Testis (tissue), 3 donors: ENCODE measurements around the gene LHFPL3. TPM values are rescaled to one million over a fixed set of nuclear protein-coding genes. Genes with fewer than 3 reads are reported as not detected.

Source experiments
- DNase-seq: peaks from one replicate; pipeline ENCODE4 v3.0.0-alpha.2; 2019
- H3K27ac ChIP-seq, 2 donors: fragments of 200-600 bp; sonication (generic); one replicate each; pipeline ENCODE4 v1.5.1; 2019
- H3K27me3 ChIP-seq: fragments of 200-600 bp; sonication (generic); one replicate; pipeline ENCODE4 v1.5.1; 2019
- H3K36me3 ChIP-seq: fragments of 200-600 bp; sonication (generic); one replicate; pipeline ENCODE4 v1.5.1; 2017; ENCODE audit warnings: low read depth; ENCODE audit errors: missing control alignments
- H3K4me1 ChIP-seq: fragments of 200-600 bp; sonication (generic); one replicate; pipeline ENCODE4 v1.5.1; 2019
- H3K4me3 ChIP-seq, 2 donors: fragments of 200-600 bp; sonication (generic); one replicate each; pipeline ENCODE4 v1.5.1; 2017 to 2019
- H3K9me3 ChIP-seq: fragments of 200-600 bp; sonication (generic); one replicate; pipeline ENCODE4 v1.5.1; 2017
- POLR2A ChIP-seq: fragments of 450-650 bp; IDR thresholded peaks from one replicate; pipeline ENCODE4 v1.6.1; 2017; ENCODE audit warnings: antibody characterized with exemption, mild to moderate bottlenecking, moderate library complexity
- WGBS, 2 donors: methylation state at CpG; one replicate each; pipeline ENCODE4 v1.1.5; 2018; 5-methylcytosine and 5-hydroxymethylcytosine counted together
- intact Hi-C: fragments of 100-400 bp; cut with DNase I; formaldehyde crosslinking; loops from one replicate; pipeline ENCODE4 v1.15.1; 2023; ENCODE audit warnings: low total_unique reads
- polyA plus RNA-seq: library from polyadenylated mRNA; stranded (reverse); fragments of 350-450 nt; fragmentation: Illumina TruSeq; extraction: RNeasy Lipid Tissue Mini Kit (QIAGEN cat#74804); gene quantifications from one replicate; pipeline ENCODE4 v1.2.3, GENCODE V29; 2014; ENCODE audit warnings: low read depth, low replicate concordance; ENCODE audit not compliant: insufficient read depth
- total RNA-seq, 2 donors: library from RNA; depleted of rRNA; stranded (reverse); fragments of >200 nt; gene quantifications; one replicate each; pipeline ENCODE4 v1.2.3, GENCODE V29; 2016
- TF ChIP-seq, protein P1 (sequence below), 3 experiments: fragments of 450-650 bp in 2 of 3; fragments of 200-600 bp in 1 of 3; sonication (generic) in 1 of 3; IDR thresholded peaks; one replicate each; pipeline ENCODE4 v1.5.1; 2016 to 2019; ENCODE audit warnings: antibody characterized with exemption in 3 of 3, mild to moderate bottlenecking in 2 of 3, moderate library complexity in 1 of 3

Gene LHFPL3
- total and polyA plus RNA-seq, 3 donors from 2014 or later: 0.17 to 0.47 (median 0.19) TPM

DNA sequence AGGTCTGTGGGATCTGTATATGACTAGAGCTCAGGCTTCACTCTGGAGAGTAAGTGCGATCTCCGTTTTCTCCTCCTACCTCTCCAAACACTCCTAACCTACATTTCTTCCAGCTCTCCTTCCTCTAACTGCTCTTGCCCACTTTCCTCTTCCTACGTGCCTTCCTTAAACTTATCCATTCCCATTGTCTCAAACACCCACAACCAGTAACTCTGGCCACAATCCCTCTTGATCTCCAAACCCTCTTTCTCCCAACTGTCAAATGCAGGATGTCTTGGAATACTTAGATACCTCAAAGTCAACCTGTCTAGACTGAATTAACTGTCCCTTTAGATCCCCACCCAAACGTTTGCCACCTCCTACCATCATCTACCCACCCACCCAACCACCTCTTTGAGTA, 471.9 kb downstream of the LHFPL3 start:
- WGBS, 2 donors: 64 to 79% methylated on average over 4 of the region's 4 CpGs
- Histone ChIP-seq H3K27ac (no peak overlapping the region), H3K4me3 (no peak overlapping the region), H3K9me3 (no peaks in the 10 kb centered on the region), H3K4me1 (no peaks in the 10 kb centered on the region), H3K27me3 (no peaks in the 10 kb centered on the region), H3K36me3 (no peaks in the 10 kb centered on the region)
- no peak for DNase-seq
- intact Hi-C loops: no loop called here
- TF ChIP-seq, protein P1, sequence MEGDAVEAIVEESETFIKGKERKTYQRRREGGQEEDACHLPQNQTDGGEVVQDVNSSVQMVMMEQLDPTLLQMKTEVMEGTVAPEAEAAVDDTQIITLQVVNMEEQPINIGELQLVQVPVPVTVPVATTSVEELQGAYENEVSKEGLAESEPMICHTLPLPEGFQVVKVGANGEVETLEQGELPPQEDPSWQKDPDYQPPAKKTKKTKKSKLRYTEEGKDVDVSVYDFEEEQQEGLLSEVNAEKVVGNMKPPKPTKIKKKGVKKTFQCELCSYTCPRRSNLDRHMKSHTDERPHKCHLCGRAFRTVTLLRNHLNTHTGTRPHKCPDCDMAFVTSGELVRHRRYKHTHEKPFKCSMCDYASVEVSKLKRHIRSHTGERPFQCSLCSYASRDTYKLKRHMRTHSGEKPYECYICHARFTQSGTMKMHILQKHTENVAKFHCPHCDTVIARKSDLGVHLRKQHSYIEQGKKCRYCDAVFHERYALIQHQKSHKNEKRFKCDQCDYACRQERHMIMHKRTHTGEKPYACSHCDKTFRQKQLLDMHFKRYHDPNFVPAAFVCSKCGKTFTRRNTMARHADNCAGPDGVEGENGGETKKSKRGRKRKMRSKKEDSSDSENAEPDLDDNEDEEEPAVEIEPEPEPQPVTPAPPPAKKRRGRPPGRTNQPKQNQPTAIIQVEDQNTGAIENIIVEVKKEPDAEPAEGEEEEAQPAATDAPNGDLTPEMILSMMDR (IDR thresholded peaks at IDR 0.05): no peak
- no peak for TF ChIP-seq POLR2A

GRCh38 chr7:104801022-104801421, 472.6 kb downstream of the LHFPL3 start:
- no peaks in the 10 kb centered on the region for H3K27me3 ChIP-seq
- H3K27ac ChIP-seq: no peak overlapping the region
- no peaks in the 10 kb centered on the region for H3K36me3 ChIP-seq
- 82 to 91% methylated on average over 3 of the region's 3 CpGs for WGBS, 2 donors
- TF ChIP-seq POLR2A: no peak
- TF ChIP-seq, protein P1 (IDR thresholded peaks at IDR 0.05): no peak
- no peaks in the 10 kb centered on the region for H3K4me1 ChIP-seq
- no peak for DNase-seq
- H3K4me3 ChIP-seq: no peak overlapping the region
- intact Hi-C loops: no loop called here
- H3K9me3 ChIP-seq: no peaks in the 10 kb centered on the region

GRCh38 chr7:104803931-104804330, 475.5 kb downstream of the LHFPL3 start:
- no peak overlapping the region for H3K4me3 ChIP-seq
- no peaks in the 10 kb centered on the region for H3K27me3 ChIP-seq
- H3K36me3 ChIP-seq: no peaks in the 10 kb centered on the region
- 93 to 94% methylated on average over 4 of the region's 4 CpGs for WGBS, 2 donors
- intact Hi-C loops: no loop called here
- H3K9me3 ChIP-seq: no peaks in the 10 kb centered on the region
- no peak overlapping the region for H3K27ac ChIP-seq
- no peak for DNase-seq
- no peaks in the 10 kb centered on the region for H3K4me1 ChIP-seq
- TF ChIP-seq, protein P1 (IDR thresholded peaks at IDR 0.05): no peak
- TF ChIP-seq POLR2A: no peak

- TF ChIP-seq, protein P1 (IDR thresholded peaks at IDR 0.05): no peak
- no peak for TF ChIP-seq POLR2A
- Histone ChIP-seq H3K4me3 (no peak overlapping the region), H3K9me3 (no peaks in the 10 kb centered on the region), H3K36me3 (no peaks in the 10 kb centered on the region), H3K4me1 (no peaks in the 10 kb centered on the region), H3K27ac (no peak overlapping the region), H3K27me3 (no peaks in the 10 kb centered on the region)
- WGBS, 2 donors: 80 to 83% methylated on average over 2 of the region's 2 CpGs
- intact Hi-C loops: no loop called here
- DNase-seq: no peak
Observed at GRCh38 chr7:104804696-104805095, 476.3 kb downstream of the LHFPL3 start.

DNA sequence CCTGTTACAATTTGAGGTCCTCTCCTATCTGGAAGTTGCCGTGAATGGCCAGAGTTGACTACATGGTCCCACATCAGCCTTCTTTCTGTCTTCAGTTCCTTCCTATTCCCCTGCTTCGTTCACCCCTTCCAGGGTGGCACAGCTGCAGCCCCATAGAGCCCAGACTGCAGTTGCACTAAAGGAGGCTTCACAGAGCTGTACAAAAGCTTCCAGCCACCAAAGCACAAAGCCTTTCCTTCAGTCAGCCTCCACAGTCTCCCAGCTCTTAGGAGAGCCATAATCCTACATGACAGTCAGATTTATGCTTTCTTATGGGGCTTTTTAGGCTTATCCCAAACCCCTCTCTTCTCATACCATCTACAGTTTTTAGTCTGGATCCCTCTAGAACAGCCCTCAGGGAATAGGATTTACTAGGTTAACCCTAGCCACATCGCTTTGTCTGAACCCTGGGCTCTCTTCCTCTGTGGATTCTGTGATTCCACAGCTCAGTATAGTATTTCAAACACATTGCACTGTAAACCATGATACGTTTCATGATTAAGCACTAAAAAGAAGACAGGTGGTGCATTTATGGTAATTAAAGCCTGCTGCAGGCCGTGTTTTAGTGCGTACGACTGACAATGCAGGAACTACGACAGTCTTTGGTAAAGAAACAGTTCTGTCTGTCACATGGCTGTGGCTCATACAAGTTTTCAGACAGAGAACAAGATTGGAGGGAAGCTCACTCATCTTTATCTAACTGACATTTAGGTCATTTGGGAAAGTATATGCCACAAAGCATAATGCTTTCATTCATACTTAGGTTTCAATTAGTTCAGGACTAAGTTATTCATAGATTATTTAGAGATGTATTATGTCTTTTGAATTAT, 477.3 kb downstream of the LHFPL3 start:
- no peak for DNase-seq

More for the DNA sequence above, 477.3 kb downstream of the LHFPL3 start:
- Histone ChIP-seq H3K27me3 (no peaks in the 10 kb centered on the region), H3K4me1 (no peaks in the 10 kb centered on the region), H3K27ac (no peak overlapping the region), H3K4me3 (no peak overlapping the region), H3K36me3 (no peaks in the 10 kb centered on the region), H3K9me3 (no peaks in the 10 kb centered on the region)
- intact Hi-C loops: no loop called here
- TF ChIP-seq POLR2A: no peak
- TF ChIP-seq, protein P1 (IDR thresholded peaks at IDR 0.05): no peak
- WGBS, 2 donors: 77 to 81% methylated on average over 8 of the region's 8 CpGs
